Sigmoid colon (tissue), 4 donors: ENCODE results near the gene TBC1D13.

Source experiments
- EP300 ChIP-seq, 4 donors: sonication (generic); formaldehyde crosslinking; IDR thresholded peaks; one replicate each; pipeline ENCODE4 v1.6.1; 2017; ENCODE audit warnings: antibody characterized with exemption in 4 of 4
- POLR2A ChIP-seq, 2 donors: fragments of 450-650 bp; IDR thresholded peaks; one replicate each; pipeline ENCODE4 v1.6.1; 2016; ENCODE audit warnings: antibody characterized with exemption in 2 of 2, mild to moderate bottlenecking in 2 of 2, moderate library complexity in 2 of 2
- POLR2AphosphoS5 ChIP-seq, 4 donors: sonication (generic); formaldehyde crosslinking; IDR thresholded peaks; one replicate each; pipeline ENCODE4 v1.6.1; 2017; ENCODE audit warnings: antibody characterized with exemption in 4 of 4
- TF ChIP-seq, protein P1 (sequence below), 4 experiments: fragments of 450-650 bp in 3 of 4; fragments of 200-600 bp in 1 of 4; IDR thresholded peaks; one replicate each; pipeline ENCODE4 v1.5.1; 2016 to 2019; ENCODE audit warnings: antibody characterized with exemption in 4 of 4, mild to moderate bottlenecking in 3 of 4, moderate library complexity in 2 of 4

DNA sequence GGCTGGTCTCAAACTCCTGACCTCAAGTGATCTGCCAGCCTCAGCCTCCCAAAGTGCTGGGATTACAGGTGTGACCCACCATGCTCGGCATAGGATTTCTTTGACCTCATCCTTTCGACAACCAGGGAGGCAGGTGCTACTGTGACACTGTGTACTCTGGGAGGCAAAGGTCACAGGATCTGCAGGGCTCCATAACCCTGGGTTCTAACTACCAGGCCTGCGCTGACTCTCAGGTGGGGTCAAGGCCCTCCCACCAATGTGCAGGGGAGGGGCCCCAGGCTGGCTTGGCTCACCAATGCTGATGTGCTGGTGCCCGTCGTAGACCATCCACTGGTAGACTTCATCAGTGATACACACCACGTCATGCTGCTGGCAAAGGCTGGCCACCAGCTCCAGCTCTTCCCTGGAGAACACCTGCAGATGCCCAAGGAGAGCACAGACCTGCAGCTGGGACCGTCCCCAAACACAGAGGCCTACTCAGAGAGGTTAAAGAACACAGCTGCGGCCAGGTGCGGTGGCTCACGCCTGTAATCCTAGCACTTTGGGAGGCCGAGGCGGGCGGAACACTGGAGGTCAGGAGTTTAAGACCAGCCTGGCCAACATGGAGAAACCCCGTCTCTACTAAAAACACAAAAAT is 49.6 kb downstream of the TBC1D13 start:
- TF ChIP-seq, protein P1, sequence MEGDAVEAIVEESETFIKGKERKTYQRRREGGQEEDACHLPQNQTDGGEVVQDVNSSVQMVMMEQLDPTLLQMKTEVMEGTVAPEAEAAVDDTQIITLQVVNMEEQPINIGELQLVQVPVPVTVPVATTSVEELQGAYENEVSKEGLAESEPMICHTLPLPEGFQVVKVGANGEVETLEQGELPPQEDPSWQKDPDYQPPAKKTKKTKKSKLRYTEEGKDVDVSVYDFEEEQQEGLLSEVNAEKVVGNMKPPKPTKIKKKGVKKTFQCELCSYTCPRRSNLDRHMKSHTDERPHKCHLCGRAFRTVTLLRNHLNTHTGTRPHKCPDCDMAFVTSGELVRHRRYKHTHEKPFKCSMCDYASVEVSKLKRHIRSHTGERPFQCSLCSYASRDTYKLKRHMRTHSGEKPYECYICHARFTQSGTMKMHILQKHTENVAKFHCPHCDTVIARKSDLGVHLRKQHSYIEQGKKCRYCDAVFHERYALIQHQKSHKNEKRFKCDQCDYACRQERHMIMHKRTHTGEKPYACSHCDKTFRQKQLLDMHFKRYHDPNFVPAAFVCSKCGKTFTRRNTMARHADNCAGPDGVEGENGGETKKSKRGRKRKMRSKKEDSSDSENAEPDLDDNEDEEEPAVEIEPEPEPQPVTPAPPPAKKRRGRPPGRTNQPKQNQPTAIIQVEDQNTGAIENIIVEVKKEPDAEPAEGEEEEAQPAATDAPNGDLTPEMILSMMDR (IDR thresholded peaks at IDR 0.05), result no peak
- TF ChIP-seq EP300 (IDR thresholded peaks at IDR 0.05), result no peak
- no peak for TF ChIP-seq POLR2AphosphoS5 (IDR thresholded peaks at IDR 0.05)
- TF ChIP-seq POLR2A (IDR thresholded peaks at IDR 0.05), result no peak
